SK-N-SH (cell line): Measurements from ENCODE around the gene KBTBD3. TPM values are rescaled to one million over a fixed set of nuclear protein-coding genes. Genes with fewer than 3 reads are reported as not detected.

Experiments
- CTCF ChIA-PET: fragments of 300-600, 350-600 bp; formaldehyde crosslinking; extraction: SDS; loops from one replicate; lab custom pipeline; 2021; lab: Yijun Ruan, JAX
- POLR2A ChIA-PET: fragments of 350-600 bp; sonication (Branson Sonifier 250); formaldehyde crosslinking; extraction: SDS; loops from one replicate; lab custom pipeline; 2020; ENCODE audit warnings: antibody characterized with exemption, inconsistent platforms; lab: Yijun Ruan, JAX
- DNase-seq: peaks from one replicate; pipeline ENCODE4 v3.0.0; 2012
- H2AFZ ChIP-seq: fragments of 200-600 bp; sonication (generic); 2 replicates; pipeline ENCODE4 v1.8.1; 2016; ENCODE audit warnings: antibody characterized with exemption, mild to moderate bottlenecking, low read depth
- H3F3A ChIP-seq: fragments of 200-600 bp; sonication (generic); replicated peaks from 2 replicates; pipeline ENCODE3; 2016; ENCODE audit warnings: antibody characterized with exemption, mild to moderate bottlenecking; ENCODE audit not compliant: insufficient read depth
- H3K27ac ChIP-seq, 2 experiments: fragments of 200-500 bp in 1 of 2; fragments of 200-600 bp in 1 of 2; sonication (Bioruptor generic) in 1 of 2; sonication (generic), shearing (Covaris generic) in 1 of 2; 2 replicates each; pipeline versions ENCODE4 v1.5.1 to v1.6.1; 2014 to 2016; ENCODE audit warnings: low read depth in 2 of 2, inconsistent platforms in 1 of 2, low read length in 1 of 2, mild to moderate bottlenecking in 1 of 2, mixed read lengths in 1 of 2
- H3K27me3 ChIP-seq: fragments of 200-600 bp; sonication (generic), shearing (Covaris generic); 2 replicates; pipeline ENCODE4 v1.6.1; 2016; ENCODE audit warnings: mixed run types; ENCODE audit not compliant: insufficient read depth
- H3K36me3 ChIP-seq, 2 experiments: fragments of 200-500 bp in 1 of 2; fragments of 200-600 bp in 1 of 2; sonication (Bioruptor generic) in 1 of 2; sonication (generic) in 1 of 2; replicated peaks in 1 of 2; 2 replicates each; pipeline versions ENCODE3 to v1.5.1; 2014 to 2016; ENCODE audit warnings: low read length in 1 of 2, mild to moderate bottlenecking in 1 of 2; ENCODE audit not compliant: insufficient read depth in 2 of 2, control insufficient read depth in 1 of 2
- H3K4me1 ChIP-seq, 2 experiments: fragments of 200-500 bp in 1 of 2; fragments of 200-600 bp in 1 of 2; sonication (Bioruptor generic) in 1 of 2; sonication (generic), shearing (Covaris generic) in 1 of 2; 2 replicates each; pipeline versions ENCODE4 v1.5.1 to v1.6.1; 2014 to 2016; ENCODE audit warnings: low read depth in 1 of 2, low read length in 1 of 2, mixed run types in 1 of 2; ENCODE audit not compliant: insufficient read depth in 2 of 2, control insufficient read depth in 1 of 2
- H3K4me2 ChIP-seq: fragments of 200-600 bp; sonication (generic), shearing (Covaris generic); 2 replicates; pipeline ENCODE4 v1.6.1; 2017; ENCODE audit warnings: mixed run types
- H3K4me3 ChIP-seq, 2 experiments: fragments of 200-500 bp in 1 of 2; fragments of 200-600 bp in 1 of 2; sonication (Bioruptor generic) in 1 of 2; sonication (generic), shearing (Covaris generic) in 1 of 2; 2 replicates each; pipeline versions ENCODE4 v1.5.1 to v1.8.1; 2014 to 2016; ENCODE audit warnings: low read depth in 2 of 2, inconsistent platforms in 1 of 2, low read length in 1 of 2, mild to moderate bottlenecking in 1 of 2, mixed read lengths in 1 of 2, moderate library complexity in 1 of 2
- H3K79me2 ChIP-seq: fragments of 200-600 bp; sonication (generic); 2 replicates; pipeline ENCODE4 v1.8.1; 2017; ENCODE audit warnings: mild to moderate bottlenecking; ENCODE audit not compliant: insufficient read depth
- H3K9ac ChIP-seq: fragments of 200-600 bp; sonication (generic); 2 replicates; pipeline ENCODE4 v1.6.1; 2017; ENCODE audit warnings: mixed run types
- H3K9me2 ChIP-seq: fragments of 200-600 bp; sonication (generic); 2 replicates; pipeline ENCODE4 v1.6.1; 2017; ENCODE audit warnings: mixed run types
- H3K9me3 ChIP-seq: fragments of 200-600 bp; sonication (generic); 2 replicates; pipeline ENCODE4 v1.6.1; 2017; ENCODE audit warnings: mixed run types, mild to moderate bottlenecking, moderate library complexity
- H4K20me1 ChIP-seq: fragments of 200-600 bp; sonication (generic); 2 replicates; pipeline ENCODE4 v1.6.1; 2017; ENCODE audit warnings: mild to moderate bottlenecking, mixed run types; ENCODE audit not compliant: insufficient read depth
- CTCF ChIP-seq: fragments of 200-600 bp; sonication (generic); IDR thresholded peaks from 2 replicates; pipeline ENCODE4 v1.6.1; 2017; ENCODE audit warnings: antibody characterized with exemption, mild to moderate bottlenecking, moderate library complexity
- ELF1 ChIP-seq: IDR thresholded peaks from 2 replicates; pipeline ENCODE4 v1.4.0; 2012
- EP300 ChIP-seq, 2 experiments: IDR thresholded peaks; 2 replicates each; pipeline versions ENCODE4 v1.4.0 to v1.6.1; 2012; ENCODE audit warnings: borderline replicate concordance in 1 of 2, low read depth in 1 of 2, low read length in 1 of 2
- EZH2phosphoT487 ChIP-seq: fragments of 200-600 bp; sonication (generic); IDR thresholded peaks from 2 replicates; pipeline ENCODE4 v1.6.1; 2017; ENCODE audit warnings: low read depth, mixed run types, mild to moderate bottlenecking, antibody characterized with exemption, moderate library complexity, borderline replicate concordance
- FOSL2 ChIP-seq: IDR thresholded peaks from 2 replicates; pipeline ENCODE4 v1.4.0; 2012; ENCODE audit warnings: low read depth, mild to moderate bottlenecking, moderate library complexity, borderline replicate concordance
- GATA2 ChIP-seq: sonication (generic); formaldehyde crosslinking; IDR thresholded peaks from 2 replicates; pipeline ENCODE4 v1.5.0; 2020; ENCODE audit warnings: mild to moderate bottlenecking, missing genetic modification reagents
- JUND ChIP-seq: IDR thresholded peaks from 2 replicates; pipeline ENCODE4 v1.4.0; 2012
- MEF2A ChIP-seq: IDR thresholded peaks from 2 replicates; pipeline ENCODE4 v1.4.0; 2012; ENCODE audit warnings: low read depth, borderline replicate concordance
- MXI1 ChIP-seq: IDR thresholded peaks from 2 replicates; pipeline ENCODE4 v1.6.1; 2012; ENCODE audit warnings: mild to moderate bottlenecking, low read depth, low read length, improper control_type of control experiment
- NFIC ChIP-seq: IDR thresholded peaks from 2 replicates; pipeline ENCODE4 v1.4.0; 2012; ENCODE audit warnings: borderline replicate concordance
- NRF1 ChIP-seq: IDR thresholded peaks from 2 replicates; pipeline ENCODE4 v1.6.1; 2012; ENCODE audit warnings: low read depth, mild to moderate bottlenecking, low read length
- POLR2AphosphoS5 ChIP-seq: IDR thresholded peaks from 2 replicates; pipeline ENCODE4 v1.6.1; 2012; ENCODE audit warnings: low read depth, low read length
- RAD21 ChIP-seq: IDR thresholded peaks from 2 replicates; pipeline ENCODE4 v1.6.1; 2012; ENCODE audit warnings: mild to moderate bottlenecking, low read length
- RCOR1 ChIP-seq: fragments of 150-350 bp; IDR thresholded peaks from 2 replicates; pipeline ENCODE4 v1.6.1; 2017; ENCODE audit warnings: antibody characterized with exemption, low read length
- REST ChIP-seq: IDR thresholded peaks from 2 replicates; pipeline ENCODE4 v1.6.1; 2012; ENCODE audit warnings: mild to moderate bottlenecking, low read depth, low read length, moderate library complexity
- RXRA ChIP-seq: IDR thresholded peaks from 2 replicates; pipeline ENCODE4 v1.4.0; 2012; ENCODE audit warnings: low read depth, mild to moderate bottlenecking, borderline replicate concordance
- TAF1 ChIP-seq: IDR thresholded peaks from 2 replicates; pipeline ENCODE4 v1.6.1; 2012; ENCODE audit warnings: low read depth, mild to moderate bottlenecking, low read length, moderate library complexity, borderline replicate concordance
- TCF12 ChIP-seq: IDR thresholded peaks from 2 replicates; pipeline ENCODE4 v1.4.0; 2012
- TEAD4 ChIP-seq: IDR thresholded peaks from 2 replicates; pipeline ENCODE4 v1.4.0; 2012; ENCODE audit warnings: mild to moderate bottlenecking, borderline replicate concordance; ENCODE audit not compliant: insufficient read depth
- USF1 ChIP-seq: IDR thresholded peaks from 2 replicates; pipeline ENCODE4 v1.4.0; 2012; ENCODE audit warnings: low read depth, borderline replicate concordance
- WGBS: methylation state at CpG from one replicate; pipeline ENCODE4 v1.1.6; 2017; ENCODE audit warnings: low lambda C conversion rate; 5-methylcytosine and 5-hydroxymethylcytosine counted together
- polyA plus RNA-seq, 3 experiments: library from polyadenylated mRNA; depleted of rRNA; stranded (reverse); fragments of >200 nt; gene quantifications; 2 replicates each; pipeline ENCODE4 v1.2.3, GENCODE V29; 2012

Gene KBTBD3
- polyA plus RNA-seq, 1 of the 3 experiments (the other 2 are of a cell fraction), result 1.9 TPM

- Histone ChIP-seq H3K27ac (no peak overlapping the region), H2AFZ (no peak overlapping the region), H3K9ac (no peak overlapping the region), H3K9me2 (no peaks in the 10 kb centered on the region), H3K4me3 (no peak overlapping the region), H3K36me3 (no peaks in the 10 kb centered on the region), H3K4me1 (no peaks in the 10 kb centered on the region; a peak in 1 of 4 replicates), H3K27me3 (no peaks in the 10 kb centered on the region), H4K20me1 (no peaks in the 10 kb centered on the region), H3K4me2 (no peak overlapping the region), H3K79me2 (no peaks in the 10 kb centered on the region), H3F3A (no peaks in the 10 kb centered on the region), H3K9me3 (no peaks in the 10 kb centered on the region)
- WGBS, result 87% methylated on average over 2 of the region's 2 CpGs
- TF ChIP-seq EZH2phosphoT487 (no peak), ELF1 (no peak), RCOR1 (no peak), FOSL2 (no peak), EP300 (IDR thresholded peaks at IDR 0.05; ENCODE audit: borderline replicate concordance in 1 of 2, low read depth in 1 of 2, low read length in 1 of 2) (no peak), NRF1 (no peak), REST (no peak), RAD21 (no peak), USF1 (no peak), GATA2 (CRISPR knock-in tag) (no peak), NFIC (no peak), MEF2A (no peak), POLR2AphosphoS5 (no peak), MXI1 (no peak), CTCF (no peak), JUND (no peak), TAF1 (no peak), RXRA (no peak), TCF12 (no peak), TEAD4 (no peak)
- ChIA-PET POLR2A (no interaction called here), CTCF (no interaction called here)
- DNase-seq, result no peak
Measured at GRCh38 chr11:106051103-106051502, 26.0 kb downstream of the KBTBD3 start.
